Measurements from ENCODE around the gene ZHX3. TPM values are rescaled to one million over a fixed set of nuclear protein-coding genes. Genes with fewer than 3 reads are reported as not detected.
A peak's percentile ranks its signal among the peaks of the same experiment; 100 is the strongest.
"Not testable (repeated sequence)": the region's sequence is repeated elsewhere in the genome, so short reads cannot be mapped to it uniquely, and the experiment has no call there.

The ZHX3 gene
- total RNA-seq, 6 experiments from 2014 or later, result 17.6 to 47.4 (median 26.2) TPM

- TF ChIP-seq POLR2A (IDR thresholded peaks at IDR 0.05) (no peak), CTCF (IDR thresholded peaks at IDR 0.05) (no peak)
- no peaks in the 10 kb centered on the region for H3K36me3 ChIP-seq
- H3K4me1 ChIP-seq, result peaks cover 0 to 14% (median 5%) of the 10 kb centered on the region in 4 donors
- WGBS (ENCODE audit: insufficient coverage, low coverage, low lambda C conversion rate, missing lambda C conversion rate), result no CpG with 5 or more reads among the region's 2 CpGs
- no peak overlapping the region for H3K27ac ChIP-seq
- H3K27me3 ChIP-seq, result no peaks in the 10 kb centered on the region
- no peaks in the 10 kb centered on the region for H3K9me3 ChIP-seq
- no peak for DNase-seq
- intact Hi-C loops (cut with DNase I), result no loop called here
- no peak overlapping the region for H3K4me3 ChIP-seq
- ATAC-seq, result no peak
These were observed 74.7 kb downstream of the ZHX3 start for GRCh38 chr20:41242807-41243206.

- H3K27me3 ChIP-seq, result no peaks in the 10 kb centered on the region
- intact Hi-C loops (cut with DNase I), result no loop called here
- ATAC-seq, result peak; percentile 74 to 88 (median 82)
- no peak overlapping the region for H3K27ac ChIP-seq
- TF ChIP-seq POLR2A (IDR thresholded peaks at IDR 0.05) (no peak), CTCF (IDR thresholded peaks at IDR 0.05) (no peak)
- no peaks in the 10 kb centered on the region for H3K9me3 ChIP-seq
- WGBS (ENCODE audit: insufficient coverage, low coverage, low lambda C conversion rate, missing lambda C conversion rate), result 8% methylated on average over 1 of the region's 1 CpG
- no peak overlapping the region for H3K4me3 ChIP-seq
- H3K4me1 ChIP-seq, result peaks cover 0 to 10% (median 3%) of the 10 kb centered on the region in 4 donors
- no peaks in the 10 kb centered on the region for H3K36me3 ChIP-seq
- DNase-seq, result no peak
These were observed 75.2 kb downstream of the ZHX3 start for GRCh38 chr20:41242352-41242751.

GRCh38 chr20:41237233-41237632 lies 80.3 kb downstream of the ZHX3 start:
- H3K27ac ChIP-seq; ATAC-seq; H3K36me3 ChIP-seq; intact Hi-C loops (cut with DNase I); H3K4me3 ChIP-seq; H3K9me3 ChIP-seq; H3K27me3 ChIP-seq; DNase-seq: not testable (repeated sequence)
- 100% methylated on average over 2 of the region's 3 CpGs for WGBS (ENCODE audit: insufficient coverage, low coverage, low lambda C conversion rate, missing lambda C conversion rate)
- peaks cover 0 to 26% (median 11%) of the 10 kb centered on the region in 4 donors for H3K4me1 ChIP-seq

- ATAC-seq; H3K36me3 ChIP-seq; DNase-seq; H3K27me3 ChIP-seq; H3K4me3 ChIP-seq; H3K27ac ChIP-seq; H3K9me3 ChIP-seq; intact Hi-C loops (cut with DNase I): not testable (repeated sequence)
- peaks cover 0 to 26% (median 13%) of the 10 kb centered on the region in 4 donors for H3K4me1 ChIP-seq
- WGBS (ENCODE audit: insufficient coverage, low coverage, low lambda C conversion rate, missing lambda C conversion rate), result 100% methylated on average over 1 of the region's 1 CpG
These were observed 80.7 kb downstream of the ZHX3 start for GRCh38 chr20:41236818-41237217.

GRCh38 chr20:41234546-41234945 lies 83.0 kb downstream of the ZHX3 start:
- Histone ChIP-seq H3K36me3 (no peaks in the 10 kb centered on the region), H3K4me1 (peaks cover 0 to 27% (median 13%) of the 10 kb centered on the region in 4 donors), H3K27me3 (no peaks in the 10 kb centered on the region), H3K4me3 (no peak overlapping the region), H3K27ac (peak overlapping the region in 2 of 3 donors; percentile 66 to 84), H3K9me3 (no peaks in the 10 kb centered on the region)
- intact Hi-C loops (cut with DNase I), result no loop called here
- no peak for TF ChIP-seq POLR2A (IDR thresholded peaks at IDR 0.05)
- TF ChIP-seq CTCF (IDR thresholded peaks at IDR 0.05), result no peak
- DNase-seq, result no peak
- 21% methylated on average over 4 of the region's 4 CpGs for WGBS (ENCODE audit: insufficient coverage, low coverage, low lambda C conversion rate, missing lambda C conversion rate)
- ATAC-seq, result peak in 1 of 4 donors; percentile 6

GRCh38 chr20:41234041-41234440 lies 83.5 kb downstream of the ZHX3 start:
- WGBS (ENCODE audit: insufficient coverage, low coverage, low lambda C conversion rate, missing lambda C conversion rate), result 67% methylated on average over 1 of the region's 3 CpGs
- Histone ChIP-seq H3K36me3 (no peaks in the 10 kb centered on the region), H3K27me3 (no peaks in the 10 kb centered on the region), H3K9me3 (no peaks in the 10 kb centered on the region), H3K27ac (peak overlapping the region in 2 of 3 donors; percentile 66 to 84), H3K4me3 (no peak overlapping the region), H3K4me1 (peaks cover 0 to 27% (median 13%) of the 10 kb centered on the region in 4 donors)
- no peak for DNase-seq
- ATAC-seq, result peak in 2 of 4 donors; percentile 2 to 9
- intact Hi-C loops (cut with DNase I), result no loop called here
- TF ChIP-seq CTCF (IDR thresholded peaks at IDR 0.05) (no peak), POLR2A (IDR thresholded peaks at IDR 0.05) (no peak)

Measured in right lobe of liver (tissue), 6 donors.